ENCODE measurements around the gene PRIM1. TPM values are rescaled to one million over a fixed set of nuclear protein-coding genes. Genes with fewer than 3 reads are reported as not detected.
"Not testable (repeated sequence)": the region's sequence is repeated elsewhere in the genome, so short reads cannot be mapped to it uniquely, and the experiment has no call there.

Gene PRIM1
- total RNA-seq, 1 experiment from 2014 or later, result 36.5 TPM

DNA sequence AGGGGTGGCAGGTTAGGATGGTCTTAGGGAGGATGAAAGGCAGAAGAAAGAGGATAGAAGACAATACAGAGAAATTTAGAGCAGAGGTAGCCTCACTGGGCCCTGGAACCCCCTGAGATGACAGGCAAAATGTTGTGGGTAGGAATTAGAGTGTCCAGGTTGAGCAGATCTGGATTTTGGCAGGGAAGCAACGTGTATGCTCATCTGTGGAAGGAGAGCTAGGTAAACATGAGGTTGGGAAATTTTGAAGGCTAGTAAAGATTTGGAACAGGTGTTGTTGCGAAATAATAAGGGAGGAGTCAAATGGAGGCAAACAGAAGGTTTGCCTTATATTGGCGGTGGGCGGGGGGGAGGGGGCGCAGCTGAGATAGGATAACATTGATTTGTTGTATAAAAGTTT, 16.3 kb upstream of the PRIM1 start:
- DNase-seq (ENCODE audit: low read depth, low spot score), result no peak
- in situ Hi-C loops (cut with HindIII; ENCODE audit: low pct_unique_long_range_greater_than_20kb, low sequenced_read_pairs), result loop anchor here (25.0 kb wide), 1 partner anchor 219 kb away; a partner anchor contains a TSS

DNA sequence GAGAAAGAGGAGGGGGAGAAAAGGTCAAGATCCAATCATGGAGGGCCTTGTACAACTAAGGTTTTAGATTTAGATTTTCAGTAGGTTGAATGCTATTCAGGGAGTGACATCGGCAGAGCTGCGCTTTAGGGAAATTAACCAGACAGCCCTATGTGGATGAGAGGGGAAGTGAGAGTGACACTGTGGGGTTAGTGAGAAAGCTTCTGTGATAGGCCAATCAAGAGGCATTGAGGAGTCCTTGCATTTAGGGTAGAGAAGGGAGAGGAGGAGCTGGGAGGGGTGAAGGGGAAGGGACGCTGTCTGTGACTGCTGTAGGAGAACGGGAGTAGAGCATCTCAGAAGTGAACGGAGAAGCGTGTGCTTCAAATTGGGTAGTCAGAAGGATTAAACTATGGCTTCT, 14.4 kb upstream of the PRIM1 start:
- no peak for DNase-seq (ENCODE audit: low read depth, low spot score)
- in situ Hi-C loops (cut with HindIII; ENCODE audit: low pct_unique_long_range_greater_than_20kb, low sequenced_read_pairs), result loop anchor here (25.0 kb wide), 1 partner anchor 221 kb away; a partner anchor contains a TSS

DNA sequence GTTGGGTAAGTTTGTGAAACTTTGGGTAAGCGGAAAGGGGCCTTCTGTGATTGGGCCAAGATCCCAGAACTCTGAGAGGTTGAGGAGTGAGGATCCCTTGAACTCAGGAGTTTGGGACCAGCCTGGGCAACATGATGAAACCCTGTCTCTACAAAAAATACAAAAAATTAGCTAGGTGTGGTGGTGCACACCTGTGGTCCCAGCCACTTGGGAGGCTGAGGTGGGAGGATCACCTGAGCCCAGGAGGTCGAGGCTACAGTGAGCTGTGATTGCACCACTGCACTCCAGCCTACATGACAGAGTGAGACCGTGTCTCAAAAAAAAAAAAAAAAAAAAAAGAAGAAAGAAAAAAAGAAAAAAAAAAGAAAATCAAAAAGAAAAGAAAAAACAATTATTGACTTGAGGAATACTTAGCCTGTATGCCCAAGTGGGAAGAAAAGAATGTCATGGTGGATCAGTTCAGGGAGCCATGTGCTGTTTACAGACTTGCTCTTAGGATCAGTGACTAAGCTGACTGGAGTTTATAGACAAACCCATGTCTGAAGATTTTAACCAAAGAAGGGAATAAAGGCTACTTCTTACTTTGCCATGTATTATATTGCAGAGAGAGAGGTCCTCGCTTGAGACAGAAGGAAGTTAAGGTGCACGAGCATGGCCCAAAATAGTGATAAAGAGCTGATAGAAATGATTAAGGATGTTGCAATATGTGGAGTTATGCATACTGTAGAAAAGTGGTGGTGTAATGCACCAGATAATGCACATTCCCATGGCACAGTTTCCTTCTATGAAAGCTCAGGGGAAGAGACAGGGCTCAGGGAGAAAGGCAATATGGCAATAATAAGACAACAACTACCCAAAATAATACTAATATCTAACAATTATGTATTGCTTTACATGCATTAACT, 11.9 kb upstream of the PRIM1 start:
- in situ Hi-C loops (cut with HindIII; ENCODE audit: low pct_unique_long_range_greater_than_20kb, low sequenced_read_pairs), result loop anchor here (25.0 kb wide), 1 partner anchor 223 kb away; a partner anchor contains a TSS
- DNase-seq (ENCODE audit: low read depth, low spot score), result no peak

DNA sequence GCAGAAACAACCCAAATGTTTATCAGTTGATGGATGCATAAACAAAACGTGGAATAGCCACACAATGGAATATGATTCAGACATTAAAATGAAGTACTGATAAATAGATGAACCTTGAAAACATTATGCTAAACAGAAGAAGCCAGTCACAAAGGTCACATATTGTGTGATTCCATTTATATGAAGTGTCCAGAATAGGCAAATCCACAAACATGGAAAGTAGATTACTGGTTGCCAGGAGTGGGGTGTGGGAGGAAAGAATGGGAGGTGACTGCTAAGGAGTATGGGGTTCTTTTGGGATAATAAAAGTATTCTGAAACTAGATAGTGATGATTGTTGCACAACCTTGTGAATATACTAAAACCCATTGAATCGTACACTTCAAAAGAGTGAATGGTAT, 9.7 kb upstream of the PRIM1 start:
- no peak for DNase-seq (ENCODE audit: low read depth, low spot score)
- in situ Hi-C loops (cut with HindIII; ENCODE audit: low pct_unique_long_range_greater_than_20kb, low sequenced_read_pairs), result loop anchor here (25.0 kb wide), 1 partner anchor 225 kb away; a partner anchor contains a TSS

DNA sequence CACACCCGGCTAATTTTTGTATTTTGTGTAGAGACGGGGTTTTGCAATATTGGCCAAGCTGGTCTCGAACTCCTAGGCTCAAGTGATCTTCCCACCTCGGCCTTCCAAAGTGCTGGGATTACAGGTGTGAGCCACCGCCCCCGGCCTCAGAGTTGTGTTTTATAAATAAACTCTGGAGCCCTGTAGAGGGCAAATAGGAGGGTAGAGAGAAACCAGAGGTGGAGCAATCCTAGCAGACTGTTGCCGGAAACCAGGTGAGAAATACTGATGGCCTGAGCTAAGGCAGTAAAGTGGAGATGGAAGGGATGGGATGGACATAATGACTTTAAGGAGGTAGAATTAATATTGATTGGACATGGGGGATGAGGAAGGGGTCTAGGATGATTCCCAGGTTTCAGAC, 8.3 kb upstream of the PRIM1 start:
- DNase-seq (ENCODE audit: low read depth, low spot score), result no peak
- in situ Hi-C loops (cut with HindIII; ENCODE audit: low pct_unique_long_range_greater_than_20kb, low sequenced_read_pairs), result loop anchor here (25.0 kb wide), 1 partner anchor 227 kb away; a partner anchor contains a TSS

DNA sequence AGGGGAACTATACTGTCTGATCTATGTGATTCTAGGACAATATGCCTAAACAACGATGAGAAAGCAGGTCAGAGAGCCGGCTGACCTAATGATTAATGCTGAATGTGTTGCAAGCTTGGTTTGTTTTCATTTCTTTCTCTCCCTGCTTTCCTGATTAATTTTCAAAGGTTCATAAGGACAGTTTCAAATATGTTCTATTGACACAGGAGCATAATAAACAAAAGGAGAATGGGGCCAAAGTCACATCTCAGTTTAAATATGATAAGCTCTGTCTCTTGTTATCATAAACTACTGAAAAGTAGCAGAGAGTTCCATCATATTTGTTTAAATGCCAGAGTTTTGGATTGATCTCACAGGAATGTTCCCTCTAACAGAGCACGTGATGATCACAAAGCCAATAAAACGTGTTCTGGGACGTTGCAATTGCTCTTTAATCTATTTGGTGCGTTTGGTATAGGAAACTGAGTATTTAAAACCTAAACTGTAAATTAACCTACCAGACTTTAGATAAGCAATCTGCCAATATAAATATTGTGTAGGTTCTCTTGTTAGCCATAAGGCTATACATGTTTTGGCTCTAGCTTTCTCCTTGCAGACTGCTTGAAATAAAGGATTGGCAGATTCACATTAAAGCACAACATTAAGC, 7.3 kb upstream of the PRIM1 start:
- no peak for DNase-seq (ENCODE audit: low read depth, low spot score)
- in situ Hi-C loops (cut with HindIII; ENCODE audit: low pct_unique_long_range_greater_than_20kb, low sequenced_read_pairs), result loop anchor here (25.0 kb wide), 1 partner anchor 228 kb away; a partner anchor contains a TSS

DNA sequence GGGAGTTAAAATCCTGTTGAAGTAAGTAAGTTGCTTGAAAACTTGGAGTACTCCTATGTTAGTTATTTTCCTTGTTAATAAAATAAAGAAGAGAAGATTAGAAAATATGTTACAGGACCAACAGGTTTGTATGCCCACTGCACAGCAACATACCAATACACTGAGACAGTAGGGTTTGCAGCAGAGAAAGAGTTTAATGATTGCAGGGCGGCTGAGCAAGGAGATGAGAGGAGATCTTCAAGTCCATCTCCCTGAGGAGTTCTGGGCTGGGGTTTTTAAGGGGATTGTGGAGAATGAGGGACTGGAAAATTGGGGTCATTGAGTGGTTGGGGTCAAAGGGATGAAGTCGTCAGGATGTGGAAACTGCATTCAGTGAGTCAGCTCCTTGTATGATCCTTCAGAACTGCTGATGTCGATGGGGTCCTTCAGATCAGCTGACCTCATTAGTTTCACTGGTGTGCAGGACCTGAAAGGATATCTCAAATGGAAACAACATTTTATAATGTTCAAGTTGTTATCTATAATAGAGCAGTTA, 6.7 kb upstream of the PRIM1 start:
- in situ Hi-C loops (cut with HindIII; ENCODE audit: low pct_unique_long_range_greater_than_20kb, low sequenced_read_pairs), result loop anchor here (25.0 kb wide), 1 partner anchor 229 kb away; a partner anchor contains a TSS
- no peak for DNase-seq (ENCODE audit: low read depth, low spot score)

DNA sequence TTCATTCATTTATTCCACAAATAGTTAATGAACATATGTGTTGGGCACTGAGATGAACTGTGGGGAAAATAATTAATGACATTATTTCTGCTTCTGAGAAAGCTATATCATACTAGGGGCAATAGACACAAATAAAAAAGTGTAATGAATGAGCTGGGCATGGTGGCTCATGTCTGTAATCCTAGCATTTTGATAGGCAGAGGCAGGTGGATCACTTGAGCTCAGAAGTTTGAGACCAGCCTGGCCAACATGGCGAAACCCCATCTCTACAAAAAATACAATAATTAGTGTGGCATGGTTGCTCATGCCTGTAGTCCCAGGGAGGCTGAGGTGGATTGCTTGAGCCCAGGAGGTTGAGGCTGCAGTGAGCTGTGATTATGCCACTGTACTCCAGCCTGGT, 5.8 kb upstream of the PRIM1 start:
- not testable (repeated sequence) for DNase-seq (ENCODE audit: low read depth, low spot score)
- in situ Hi-C loops (cut with HindIII; ENCODE audit: low pct_unique_long_range_greater_than_20kb, low sequenced_read_pairs), result loop anchor here (25.0 kb wide), 1 partner anchor 229 kb away; a partner anchor contains a TSS

DNA sequence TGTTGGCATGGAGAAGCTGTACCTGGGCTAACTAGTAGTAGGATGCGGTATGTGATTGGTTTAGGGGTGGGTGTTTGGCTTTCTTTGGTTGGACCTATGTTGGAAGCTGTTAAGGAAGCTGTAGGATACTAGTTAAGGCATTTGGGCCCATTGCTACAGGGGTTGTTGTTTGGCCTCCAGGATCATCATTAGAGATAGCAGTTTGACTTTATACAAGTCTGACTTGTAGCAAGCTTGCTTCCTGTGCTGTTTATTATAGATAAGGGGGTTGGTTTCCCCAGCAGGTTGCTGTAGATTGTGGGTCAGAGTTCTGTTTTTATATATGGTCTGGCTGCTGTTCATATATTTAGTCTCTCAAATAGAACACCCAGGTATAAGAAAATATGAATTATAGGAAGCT, 1.4 kb upstream of the PRIM1 start:
- in situ Hi-C loops (cut with HindIII; ENCODE audit: low pct_unique_long_range_greater_than_20kb, low sequenced_read_pairs), result loop anchor here (25.0 kb wide), 1 partner anchor 234 kb away; a partner anchor contains a TSS
- no peak for DNase-seq (ENCODE audit: low read depth, low spot score)

DNA sequence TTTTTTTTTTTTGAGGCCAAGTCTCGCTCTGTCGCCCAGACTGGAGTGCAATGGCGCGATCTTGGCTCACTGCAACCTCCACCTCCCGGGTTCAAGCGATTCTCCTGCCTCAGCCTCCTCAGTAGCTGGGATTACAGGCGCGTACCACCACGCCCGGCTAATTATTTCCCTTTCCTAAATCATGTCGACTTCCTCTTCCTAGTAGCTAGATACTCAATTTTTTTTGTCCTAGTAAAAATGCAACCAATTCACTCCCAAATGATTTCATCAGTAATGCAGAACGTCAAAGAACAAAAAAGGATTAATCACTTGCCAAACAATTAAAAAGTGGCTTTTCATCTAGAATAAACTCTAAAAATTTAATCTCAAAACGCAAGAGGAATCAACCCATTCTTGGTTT, 1.5 kb downstream of the PRIM1 start:
- in situ Hi-C loops (cut with HindIII; ENCODE audit: low pct_unique_long_range_greater_than_20kb, low sequenced_read_pairs), result loop anchor here (25.0 kb wide), 1 partner anchor 237 kb away; a partner anchor contains a TSS
- not testable (repeated sequence) for DNase-seq (ENCODE audit: low read depth, low spot score)

DNA sequence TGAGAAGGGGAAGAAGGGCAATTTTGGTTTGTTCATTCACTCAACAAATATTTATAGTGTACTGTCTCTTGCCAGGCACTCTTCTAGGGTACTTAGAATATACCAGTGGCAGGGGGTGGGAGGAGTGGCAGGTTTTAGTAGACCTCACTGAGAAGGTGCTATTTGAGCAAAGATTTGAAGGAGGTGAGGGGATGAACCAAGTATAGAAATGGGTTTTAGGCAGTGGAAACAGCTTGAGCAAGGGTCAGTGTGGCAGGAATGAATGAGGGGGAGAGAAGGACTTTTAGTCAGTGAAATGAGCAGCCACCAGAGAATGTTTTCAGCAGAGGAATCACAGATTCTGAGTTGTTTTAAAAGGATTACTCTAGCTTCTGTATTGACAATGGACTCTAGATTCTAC, 2.3 kb downstream of the PRIM1 start:
- in situ Hi-C loops (cut with HindIII; ENCODE audit: low pct_unique_long_range_greater_than_20kb, low sequenced_read_pairs), result loop anchor here (25.0 kb wide), 1 partner anchor 237 kb away; a partner anchor contains a TSS

DNA sequence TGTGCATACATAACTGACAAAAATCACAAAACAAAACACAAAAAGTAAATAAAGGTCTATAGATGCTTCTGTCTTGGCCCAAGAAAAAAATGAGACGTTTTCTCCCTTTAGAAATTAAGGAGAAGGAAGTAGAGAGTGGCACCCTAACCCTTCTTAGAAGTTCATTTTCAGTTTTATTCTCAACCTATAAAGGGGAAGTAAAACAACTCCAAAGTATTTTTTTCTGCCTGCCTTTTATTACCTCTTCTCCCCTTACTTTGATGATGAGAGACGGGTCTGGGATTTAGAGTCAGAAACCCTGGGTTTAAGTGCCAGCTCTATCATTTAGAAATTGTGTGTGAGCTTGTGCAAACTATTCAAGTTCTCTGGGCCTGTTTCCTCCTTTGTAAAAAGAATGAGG, 2.8 kb downstream of the PRIM1 start:
- in situ Hi-C loops (cut with HindIII; ENCODE audit: low pct_unique_long_range_greater_than_20kb, low sequenced_read_pairs), result no loop called here

More for the DNA sequence above, 2.3 kb downstream of the PRIM1 start:
- DNase-seq (ENCODE audit: low read depth, low spot score), result no peak

DNA sequence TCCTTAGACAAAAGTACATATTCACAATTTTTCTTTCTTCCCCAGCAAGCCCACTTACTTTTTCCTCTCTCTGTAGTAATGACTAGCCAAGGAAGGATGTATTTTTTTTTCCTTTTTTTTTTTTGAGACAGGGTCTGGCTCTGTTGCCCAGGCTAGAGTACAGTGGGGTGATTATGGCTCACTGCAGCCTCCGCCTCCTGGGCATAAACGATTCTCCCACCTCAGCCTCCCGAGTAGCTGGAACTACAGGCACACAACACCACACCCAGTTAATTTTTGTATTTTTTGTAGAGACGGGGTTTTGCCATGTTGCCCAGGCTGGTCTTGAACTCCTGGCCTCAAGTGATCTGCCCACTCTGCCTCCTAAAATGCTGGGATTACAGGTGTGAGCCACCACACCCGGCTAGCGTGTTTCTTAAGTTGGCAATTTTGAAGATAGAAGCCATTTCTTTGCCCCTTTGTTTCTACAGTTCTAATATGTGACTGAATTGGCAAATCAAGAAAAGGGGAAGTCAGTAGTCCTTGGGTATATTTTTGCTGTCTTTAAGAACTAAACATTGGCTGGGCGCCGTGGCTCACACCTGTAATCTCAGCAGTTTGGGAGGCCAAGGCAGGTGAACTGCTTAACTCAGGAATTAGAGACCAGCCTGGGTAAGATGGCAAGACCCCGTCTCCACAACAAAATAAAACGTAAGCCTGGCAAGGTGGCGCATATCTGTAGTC, 23.8 kb downstream of the PRIM1 start:
- in situ Hi-C loops (cut with HindIII; ENCODE audit: low pct_unique_long_range_greater_than_20kb, low sequenced_read_pairs), result no loop called here
- no peak for DNase-seq (ENCODE audit: low read depth, low spot score)

More for the DNA sequence above, 2.8 kb downstream of the PRIM1 start:
- DNase-seq (ENCODE audit: low read depth, low spot score), result no peak

DNA sequence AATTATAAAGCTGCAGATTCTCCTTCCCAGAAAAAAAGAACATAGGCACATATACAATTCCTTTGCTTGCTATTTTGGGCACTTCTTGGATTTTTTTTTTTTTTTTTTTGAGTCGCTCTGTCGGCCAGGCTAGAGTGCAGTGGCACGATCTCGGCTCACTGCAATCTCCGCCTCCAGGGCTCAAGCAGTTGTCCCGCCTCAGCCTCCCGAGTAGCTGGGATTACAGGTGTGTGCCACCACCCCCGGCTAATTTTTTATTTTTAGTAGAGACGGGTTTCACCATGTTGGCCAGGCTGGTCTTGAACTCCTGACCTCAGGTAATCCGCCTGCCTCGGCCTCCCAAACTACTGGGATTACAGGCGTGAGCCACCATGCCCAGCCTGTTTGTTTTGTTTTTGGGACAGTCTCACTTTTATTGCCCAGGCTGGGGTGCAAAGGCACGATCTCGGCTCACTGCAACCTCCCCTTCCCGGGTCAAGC, 25.9 kb downstream of the PRIM1 start:
- DNase-seq (ENCODE audit: low read depth, low spot score); in situ Hi-C loops (cut with HindIII; ENCODE audit: low pct_unique_long_range_greater_than_20kb, low sequenced_read_pairs): not testable (repeated sequence)

DNA sequence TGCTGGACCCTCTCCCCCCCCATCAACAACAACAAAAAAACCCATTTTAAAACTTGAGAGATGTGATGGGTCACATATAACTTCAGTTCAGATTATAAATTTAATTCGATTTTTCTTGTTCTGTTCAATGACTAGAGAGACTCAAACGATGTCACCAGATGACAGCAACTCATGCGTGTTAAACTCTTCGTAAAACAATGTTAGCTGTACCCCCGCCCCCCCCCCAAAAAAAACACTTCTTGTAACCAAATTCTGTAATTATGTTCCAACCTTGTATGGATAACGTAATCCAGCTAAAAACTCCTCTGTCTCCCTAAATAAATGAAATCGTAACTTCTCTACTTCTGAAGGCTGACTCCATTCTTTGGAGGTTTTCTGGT, 26.4 kb downstream of the PRIM1 start:
- DNase-seq (ENCODE audit: low read depth, low spot score), result no peak
- in situ Hi-C loops (cut with HindIII; ENCODE audit: low pct_unique_long_range_greater_than_20kb, low sequenced_read_pairs), result no loop called here

DNA sequence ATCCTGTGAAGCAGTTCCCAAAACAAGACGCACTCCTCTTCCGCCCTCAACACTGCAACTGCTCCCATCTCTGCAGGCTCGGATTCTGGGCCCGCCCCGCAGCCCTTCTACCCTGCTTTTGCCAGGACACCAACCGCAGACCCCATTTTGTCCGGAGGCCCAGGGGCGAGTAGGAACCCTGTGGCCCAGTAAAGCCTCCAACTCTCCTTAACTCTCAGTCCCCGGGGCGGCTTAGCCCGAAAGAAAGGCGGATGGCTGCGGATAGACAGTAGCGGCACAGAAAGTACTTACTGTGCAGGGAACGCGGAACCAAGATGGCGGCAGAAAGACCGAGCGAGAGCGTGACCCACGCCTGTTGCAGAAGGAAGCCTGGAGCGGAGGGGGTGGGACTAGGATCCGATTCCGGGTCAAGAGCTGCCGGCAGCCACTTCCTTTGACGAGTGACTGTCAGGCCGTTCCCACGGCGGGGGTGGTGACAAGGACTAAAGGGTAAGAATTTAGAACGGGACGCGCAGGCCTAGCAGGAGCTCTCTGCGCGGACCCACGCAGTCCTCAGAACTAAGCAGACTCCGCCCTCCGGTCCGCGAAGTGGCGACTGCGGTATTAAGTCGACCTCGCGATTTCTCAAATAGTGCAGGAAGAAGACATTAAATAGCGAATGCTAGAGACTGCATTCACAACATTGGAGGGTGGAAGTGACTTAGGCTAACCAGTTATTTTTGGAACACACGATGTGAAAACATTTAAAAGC, 27.0 kb downstream of the PRIM1 start, which contains the start of gene NACA:
TSS of gene NACA (minus strand) at position 328 of the 751 bp plus-strand sequence. CDS start 778 bp downstream, outside the sequence.
- peak; percentile 98 for DNase-seq (ENCODE audit: low read depth, low spot score)
- in situ Hi-C loops (cut with HindIII; ENCODE audit: low pct_unique_long_range_greater_than_20kb, low sequenced_read_pairs), result no loop called here

DNA sequence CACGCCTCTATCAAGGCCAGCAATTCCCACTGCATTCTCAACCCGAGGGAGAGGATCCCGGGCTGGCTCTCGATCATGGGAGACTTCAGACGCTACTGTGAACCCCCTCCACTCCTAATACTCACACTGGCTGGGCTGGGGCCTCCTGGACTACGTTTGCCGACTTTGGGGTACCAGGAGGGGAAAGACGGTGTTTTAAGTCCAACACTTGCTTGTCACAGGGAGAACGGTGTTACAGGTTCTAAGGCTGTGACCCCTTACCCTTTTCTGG, 27.5 kb downstream of the PRIM1 start:
- DNase-seq (ENCODE audit: low read depth, low spot score), result no peak
- in situ Hi-C loops (cut with HindIII; ENCODE audit: low pct_unique_long_range_greater_than_20kb, low sequenced_read_pairs), result no loop called here
